OCI-LY3 (cell line): ENCODE results near the gene SLC4A9.

Experiments
- H2AFZ ChIP-seq: fragments of 200-600, 300-600 bp; shearing (Covaris generic); 2 replicates; pipeline ENCODE4 v1.6.0; 2014; ENCODE audit warnings: antibody characterized with exemption, low read depth, low read length
- H3K27ac ChIP-seq: fragments of 200-600, 300-600 bp; sonication (generic); 2 replicates; pipeline ENCODE4 v1.5.1; 2014; ENCODE audit warnings: mild to moderate bottlenecking, low read length, moderate library complexity, mixed read lengths
- H3K27me3 ChIP-seq: fragments of 200-600, 300-600 bp; sonication (generic); 2 replicates; pipeline ENCODE4 v1.6.1; 2014; ENCODE audit warnings: low read depth, low read length, mixed read lengths
- H3K36me3 ChIP-seq: fragments of 200-600, 300-600 bp; sonication (generic); replicated peaks from 2 replicates; pipeline ENCODE3; 2014; ENCODE audit warnings: low read depth, low read length, mixed read lengths
- H3K4me1 ChIP-seq: fragments of 300-600, 200-600 bp; sonication (generic); 2 replicates; pipeline ENCODE4 v1.6.1; 2014; ENCODE audit warnings: low read length, mixed read lengths
- H3K4me2 ChIP-seq: fragments of 200-600, 300-600 bp; sonication (generic); 2 replicates; pipeline ENCODE4 v1.6.1; 2014; ENCODE audit warnings: low read length, mixed read lengths
- H3K4me3 ChIP-seq: fragments of 300-600, 200-600 bp; sonication (generic); 2 replicates; pipeline ENCODE4 v1.5.1; 2014; ENCODE audit warnings: antibody characterized with exemption, mild to moderate bottlenecking, low read length, moderate library complexity
- H3K79me2 ChIP-seq: fragments of 300-600, 200-600 bp; shearing (Covaris generic); 2 replicates; pipeline ENCODE4 v1.6.1; 2014; ENCODE audit warnings: mild to moderate bottlenecking, low read length, mixed read lengths
- H3K9ac ChIP-seq: fragments of 300-600, 200-600 bp; shearing (Covaris generic); 2 replicates; pipeline ENCODE4 v1.6.0; 2014; ENCODE audit warnings: mild to moderate bottlenecking, low read length, moderate library complexity
- H3K9me3 ChIP-seq: fragments of 200-600, 300-600 bp; shearing (Covaris generic); 2 replicates; pipeline ENCODE4 v1.6.1; 2014; ENCODE audit warnings: low read length, mixed read lengths; ENCODE audit not compliant: insufficient read depth
- H4K20me1 ChIP-seq: fragments of 200-600, 300-600 bp; sonication (generic); 2 replicates; pipeline ENCODE4 v1.6.1; 2016; ENCODE audit warnings: low read length, mixed read lengths; ENCODE audit not compliant: insufficient read depth
- EZH2phosphoT487 ChIP-seq: fragments of 200-600 bp; shearing (Covaris generic); IDR thresholded peaks from 2 replicates; pipeline ENCODE4 v1.6.1; 2018; ENCODE audit warnings: antibody characterized with exemption, mixed run types, low read depth
- TF ChIP-seq, protein P1 (sequence below): fragments of 200-600, 300-600 bp; sonication (generic); IDR thresholded peaks from 2 replicates; pipeline ENCODE4 v1.5.1; 2014; ENCODE audit warnings: antibody characterized with exemption, low read length, low read depth

Gene SLC4A9

DNA sequence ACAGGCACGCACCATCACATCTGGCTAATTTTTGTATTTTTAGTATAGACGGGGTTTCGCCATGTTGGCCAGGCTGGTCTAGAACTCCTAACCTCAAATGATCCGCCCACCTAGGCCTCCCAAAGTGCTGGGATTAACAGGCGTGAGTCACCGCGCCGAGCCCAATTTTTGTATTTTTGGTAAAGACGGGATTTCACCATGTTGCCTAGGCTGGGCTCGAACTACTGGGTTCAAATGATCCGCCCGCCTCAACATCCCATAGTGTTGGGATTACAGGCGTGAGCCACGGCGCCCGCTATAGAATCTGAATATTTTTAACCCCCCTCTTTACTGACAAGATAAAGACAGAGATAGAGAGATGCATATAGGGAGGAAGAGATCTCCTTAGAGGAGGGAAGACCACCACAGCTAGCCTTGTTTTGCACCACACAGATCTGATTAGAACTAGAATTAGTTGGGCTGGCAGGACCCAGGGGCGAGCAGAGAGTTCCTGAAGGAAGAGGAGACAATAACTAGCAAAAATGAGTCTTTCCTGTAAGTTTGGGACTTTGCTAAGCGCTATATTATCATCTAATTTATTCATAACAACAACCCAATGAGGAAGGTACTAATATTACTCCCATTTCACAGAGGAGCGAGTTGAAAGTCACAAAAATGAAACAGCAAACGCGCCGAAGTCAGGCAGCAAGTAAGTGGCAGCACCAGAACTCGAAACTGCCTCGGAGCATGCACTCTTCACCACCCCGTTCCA, 40.2 kb downstream of the SLC4A9 start:
- Histone ChIP-seq H3K27me3 (no peaks in the 10 kb centered on the region), H3K4me2 (peak overlapping the region; percentile 92), H3K4me3 (peak overlapping the region; percentile 91), H3K9ac (peak overlapping the region; percentile 81), H3K9me3 (no peaks in the 10 kb centered on the region), H3K4me1 (peaks cover 20% of the 10 kb centered on the region), H3K36me3 (no peaks in the 10 kb centered on the region), H3K79me2 (peaks cover 54% of the 10 kb centered on the region), H2AFZ (peak overlapping the region; percentile 88), H3K27ac (peak overlapping the region; percentile 79), H4K20me1 (peaks cover 28% of the 10 kb centered on the region)
- no peak for TF ChIP-seq EZH2phosphoT487
- TF ChIP-seq, protein P1, sequence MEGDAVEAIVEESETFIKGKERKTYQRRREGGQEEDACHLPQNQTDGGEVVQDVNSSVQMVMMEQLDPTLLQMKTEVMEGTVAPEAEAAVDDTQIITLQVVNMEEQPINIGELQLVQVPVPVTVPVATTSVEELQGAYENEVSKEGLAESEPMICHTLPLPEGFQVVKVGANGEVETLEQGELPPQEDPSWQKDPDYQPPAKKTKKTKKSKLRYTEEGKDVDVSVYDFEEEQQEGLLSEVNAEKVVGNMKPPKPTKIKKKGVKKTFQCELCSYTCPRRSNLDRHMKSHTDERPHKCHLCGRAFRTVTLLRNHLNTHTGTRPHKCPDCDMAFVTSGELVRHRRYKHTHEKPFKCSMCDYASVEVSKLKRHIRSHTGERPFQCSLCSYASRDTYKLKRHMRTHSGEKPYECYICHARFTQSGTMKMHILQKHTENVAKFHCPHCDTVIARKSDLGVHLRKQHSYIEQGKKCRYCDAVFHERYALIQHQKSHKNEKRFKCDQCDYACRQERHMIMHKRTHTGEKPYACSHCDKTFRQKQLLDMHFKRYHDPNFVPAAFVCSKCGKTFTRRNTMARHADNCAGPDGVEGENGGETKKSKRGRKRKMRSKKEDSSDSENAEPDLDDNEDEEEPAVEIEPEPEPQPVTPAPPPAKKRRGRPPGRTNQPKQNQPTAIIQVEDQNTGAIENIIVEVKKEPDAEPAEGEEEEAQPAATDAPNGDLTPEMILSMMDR = no peak

DNA sequence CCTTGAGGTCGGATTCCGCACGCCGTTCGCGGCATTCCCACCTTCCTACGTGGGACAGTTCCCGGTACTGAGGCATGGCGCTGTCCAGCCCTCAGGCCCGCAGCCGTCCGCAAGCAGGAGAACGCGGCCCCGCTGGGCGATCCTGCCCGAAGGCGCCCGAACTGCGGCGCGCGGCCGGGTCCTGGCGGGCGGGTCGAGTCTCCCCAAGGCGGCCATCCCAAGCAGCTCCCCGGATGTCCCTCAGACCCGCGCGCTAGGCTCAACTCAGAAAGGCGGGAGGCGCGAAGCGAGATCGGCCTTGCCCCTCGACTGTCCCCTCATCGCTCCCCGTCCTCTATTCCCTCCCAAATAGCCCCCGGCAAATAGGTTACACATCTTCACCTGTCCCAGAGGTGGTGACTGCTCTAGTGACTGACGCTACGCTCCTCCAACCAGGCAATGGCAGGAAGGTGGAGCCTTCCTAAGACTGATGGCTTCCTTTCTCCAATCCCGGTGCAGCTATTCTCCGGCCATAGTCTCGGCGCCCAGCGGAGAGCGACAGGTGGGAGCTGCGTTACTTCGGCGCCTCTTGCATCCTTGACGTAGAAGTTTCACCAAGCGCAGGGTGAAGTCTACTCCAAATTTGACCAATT, 40.9 kb downstream of the SLC4A9 start:
- peak overlapping the region; percentile 79 for H3K27ac ChIP-seq
- no peaks in the 10 kb centered on the region for H3K9me3 ChIP-seq
- H2AFZ ChIP-seq = peak overlapping the region; percentile 88
- TF ChIP-seq, protein P1 = no peak
- no peak for TF ChIP-seq EZH2phosphoT487
- H3K27me3 ChIP-seq = no peaks in the 10 kb centered on the region
- peak overlapping the region; percentile 92 for H3K4me2 ChIP-seq
- H3K9ac ChIP-seq = peak overlapping the region; percentile 81
- H3K4me3 ChIP-seq = peak overlapping the region; percentile 91
- H3K36me3 ChIP-seq = no peaks in the 10 kb centered on the region
- H3K79me2 ChIP-seq = peaks cover 61% of the 10 kb centered on the region
- H4K20me1 ChIP-seq = peaks cover 31% of the 10 kb centered on the region
- peaks cover 20% of the 10 kb centered on the region for H3K4me1 ChIP-seq

DNA sequence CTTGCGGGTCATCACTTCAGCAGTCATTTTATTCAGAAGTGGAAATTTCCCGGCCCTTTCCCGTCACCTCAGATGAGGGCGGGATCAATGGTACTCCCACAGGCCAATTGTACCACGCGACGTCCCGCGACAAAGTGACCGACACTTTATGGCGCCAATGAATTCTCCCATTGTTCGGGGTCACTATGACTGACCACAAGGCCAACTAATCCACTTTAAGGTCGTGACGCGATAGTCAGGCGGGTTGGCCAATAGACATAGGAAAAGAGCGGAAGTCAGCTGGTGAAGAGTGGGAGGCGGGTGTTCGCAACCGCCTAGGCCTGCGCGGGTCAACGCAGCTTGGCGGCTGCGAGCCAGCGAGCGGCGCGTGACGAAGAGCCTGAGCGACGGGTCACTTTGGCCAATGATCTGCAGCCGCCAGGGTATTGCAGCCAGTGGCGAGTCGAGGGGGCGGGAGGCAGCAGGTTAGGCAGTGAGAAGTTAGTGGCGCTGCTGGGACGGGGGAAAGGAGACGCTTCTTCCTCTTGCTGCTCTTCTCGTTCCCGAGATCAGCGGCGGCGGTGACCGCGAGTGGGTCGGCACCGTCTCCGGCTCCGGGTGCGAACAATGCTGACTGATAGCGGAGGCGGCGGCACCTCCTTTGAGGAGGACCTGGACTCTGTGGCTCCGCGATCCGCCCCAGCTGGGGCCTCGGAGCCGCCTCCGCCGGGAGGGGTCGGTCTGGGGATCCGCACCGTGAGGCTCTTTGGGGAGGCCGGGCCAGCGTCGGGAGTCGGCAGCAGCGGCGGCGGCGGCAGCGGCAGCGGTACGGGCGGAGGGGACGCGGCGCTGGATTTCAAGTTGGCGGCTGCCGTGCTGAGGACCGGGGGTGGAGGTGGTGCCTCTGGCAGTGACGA, 41.6 kb downstream of the SLC4A9 start, which contains the start of gene ANKHD1:
ANKHD1 (plus strand) TSS at position 472 of the 896 bp plus-strand sequence; CDS start at position 607, 135 bp downstream.
- Histone ChIP-seq H3K27ac (peak within 1 kb of the TSS; percentile 86), H3K9ac (peak within 1 kb of the TSS; percentile 91), H3K9me3 (no peaks in the 10 kb centered on the region), H3K27me3 (no peaks in the 10 kb centered on the region), H3K36me3 (no peaks in the 10 kb centered on the region), H3K79me2 (peaks cover 68% of the 10 kb centered on the region), H3K4me3 (peak within 1 kb of the TSS; percentile 99), H2AFZ (peak within 1 kb of the TSS; percentile 88), H3K4me2 (peak within 1 kb of the TSS; percentile 92), H4K20me1 (peaks cover 38% of the 10 kb centered on the region), H3K4me1 (peaks cover 20% of the 10 kb centered on the region)
- TF ChIP-seq EZH2phosphoT487 = no peak
- TF ChIP-seq, protein P1 = no peak
